KBM-7 (cell line): ENCODE measurements around the gene CDH4.
"Not testable (repeated sequence)": the region's sequence is repeated elsewhere in the genome, so short reads cannot be mapped to it uniquely, and the experiment has no call there.

Experiments used
- DNase-seq: peaks from one replicate; pipeline ENCODE4 v3.0.0-alpha.2; 2015
- in situ Hi-C: fragments of 300-500 bp; cut with MboI; formaldehyde crosslinking; loops from 2 replicates; pipeline ENCODE4 v1.14.3; 2020; ENCODE audit warnings: low sequenced_read_pairs, low pct_unique_long_range_greater_than_20kb, mixed read lengths

CDH4 gene

GRCh38 chr20:61252601-61253263 is 671 bp downstream of the CDH4 start:
- in situ Hi-C loops, result no loop called here
- DNase-seq, result peak; percentile 5

GRCh38 chr20:61253264-61253639 is 1.2 kb downstream of the CDH4 start:
- in situ Hi-C loops, result no loop called here

GRCh38 chr20:61253640-61254511 is 1.8 kb downstream of the CDH4 start:
- in situ Hi-C loops, result no loop called here
- DNase-seq, result no peak

More at GRCh38 chr20:61253264-61253639, 1.2 kb downstream of the CDH4 start:
- DNase-seq, result peak; percentile 24

GRCh38 chr20:61254881-61255626 is 3.0 kb downstream of the CDH4 start:
- in situ Hi-C loops, result no loop called here
- DNase-seq, result no peak

- in situ Hi-C loops, result no loop called here
- DNase-seq, result no peak
These were observed 4.3 kb downstream of the CDH4 start for GRCh38 chr20:61256365-61256764.

DNA sequence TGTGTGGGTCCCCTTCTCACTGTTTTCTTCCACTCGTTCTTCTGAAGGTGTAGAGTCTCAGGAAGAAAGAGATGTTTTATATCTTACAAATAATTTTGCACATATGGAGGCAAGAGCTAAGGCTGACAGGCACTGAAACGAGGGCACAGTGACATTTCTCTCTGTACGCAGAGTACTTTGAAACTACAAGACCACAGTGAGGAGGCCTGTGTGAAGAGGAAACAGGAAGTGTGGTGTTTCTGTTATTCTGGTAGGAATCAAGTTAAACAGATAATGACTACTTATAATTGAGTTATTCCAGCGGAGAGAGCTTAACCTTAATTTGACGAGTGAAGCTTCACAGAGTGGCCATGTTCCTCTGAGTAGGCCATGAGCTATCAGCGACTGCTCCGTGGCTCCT is 4.8 kb downstream of the CDH4 start:
- in situ Hi-C loops, result no loop called here
- no peak for DNase-seq

DNA sequence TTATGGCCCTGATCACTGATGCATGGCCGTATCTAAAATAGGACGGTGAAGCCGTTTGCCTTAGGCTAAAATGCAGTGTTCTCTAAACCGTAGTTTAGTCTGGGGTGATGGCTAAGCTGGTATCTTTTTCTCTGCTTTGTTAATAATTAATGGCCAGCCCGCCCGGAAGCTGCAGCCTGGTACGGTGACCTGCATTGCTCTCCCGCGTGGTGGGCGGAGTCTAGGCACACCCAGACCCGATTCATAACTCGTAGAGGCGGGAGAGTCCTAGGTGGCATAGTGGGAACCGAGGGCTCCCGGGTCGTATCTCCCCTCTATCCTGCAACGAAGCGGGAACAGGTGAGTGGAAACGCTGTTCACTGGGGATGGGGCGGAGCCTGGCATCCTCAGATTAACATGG is 5.5 kb downstream of the CDH4 start:
- in situ Hi-C loops, result no loop called here
- DNase-seq, result no peak

DNA sequence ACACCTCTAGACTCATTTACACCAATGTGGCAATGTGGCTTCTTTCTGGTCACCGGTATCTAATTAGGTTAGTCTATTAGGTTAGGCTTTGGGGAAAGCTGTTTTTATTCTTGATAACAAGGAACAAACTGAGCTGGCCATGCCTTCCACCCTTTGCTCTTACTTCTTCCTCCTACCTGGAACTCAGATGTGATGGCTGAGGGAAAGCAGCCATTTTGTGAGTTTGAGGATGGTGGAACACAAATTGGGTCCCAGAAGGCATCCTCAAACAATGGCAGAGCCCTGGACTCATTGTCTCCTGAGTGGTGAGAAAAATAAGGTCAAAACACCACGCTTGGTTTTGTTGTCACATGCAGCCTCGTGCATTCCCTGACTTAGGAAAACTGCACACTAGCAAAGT is 7.7 kb downstream of the CDH4 start:
- in situ Hi-C loops, result no loop called here
- no peak for DNase-seq

DNA sequence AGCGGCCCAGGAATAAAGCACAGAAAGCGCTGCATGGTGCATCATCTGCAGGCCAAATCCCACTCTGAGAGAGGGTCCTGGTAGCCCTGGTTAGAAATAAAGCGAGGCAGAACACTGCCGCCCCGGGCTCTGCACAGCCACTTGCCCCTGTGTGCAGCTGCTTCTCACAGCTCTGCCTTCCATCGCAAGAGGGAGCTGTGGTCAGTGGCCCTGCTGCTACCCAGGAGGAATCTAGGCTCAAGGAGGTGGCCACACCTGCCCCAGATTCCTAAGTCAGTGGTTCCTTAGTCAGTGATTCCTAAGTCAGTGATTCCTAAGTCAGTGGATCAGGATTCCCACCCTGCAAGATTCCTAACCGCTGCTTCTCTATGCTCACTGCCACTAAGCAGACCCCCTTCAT is 8.8 kb downstream of the CDH4 start:
- DNase-seq, result no peak
- in situ Hi-C loops, result no loop called here

DNA sequence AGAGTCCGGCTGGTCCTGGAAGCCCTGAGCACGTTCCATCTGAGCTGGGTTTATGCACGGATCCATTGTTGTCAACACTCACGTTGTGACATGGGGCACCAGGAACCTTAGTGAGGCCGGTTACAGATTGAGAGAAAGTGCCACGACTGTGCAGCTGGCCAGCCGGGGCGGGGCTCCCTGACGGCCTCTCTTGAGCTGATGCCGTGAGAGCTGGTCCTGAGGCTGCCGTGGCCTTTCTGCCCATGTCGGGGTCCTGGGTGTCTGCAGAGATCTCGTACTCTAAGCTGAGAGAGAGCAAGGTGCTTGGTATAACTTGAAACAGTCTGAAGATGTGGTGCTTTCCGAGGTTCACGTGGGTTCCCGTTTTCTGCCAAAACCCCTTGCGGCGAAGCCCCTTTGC is 10.0 kb downstream of the CDH4 start:
- in situ Hi-C loops, result no loop called here
- no peak for DNase-seq

DNA sequence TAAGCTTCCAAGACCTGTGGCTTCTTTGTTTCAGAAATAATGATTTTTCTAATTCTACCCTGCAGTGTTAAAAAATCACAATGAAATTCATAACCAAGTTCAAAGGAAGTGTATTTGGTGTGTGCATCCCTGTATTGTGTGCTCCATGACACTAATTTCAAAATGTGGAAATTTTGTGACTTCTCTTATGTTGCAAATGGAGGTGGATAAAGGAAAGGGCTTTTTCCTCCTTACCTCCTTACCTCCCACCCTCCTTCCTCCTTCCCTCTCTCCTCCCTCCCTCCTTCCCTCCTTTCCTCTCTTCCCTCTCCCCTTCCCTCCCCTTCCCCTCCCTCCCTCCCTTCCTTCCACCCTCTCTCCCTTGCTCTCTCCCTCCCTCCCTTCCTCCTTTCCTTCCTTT is 10.5 kb downstream of the CDH4 start:
- DNase-seq, result no peak
- in situ Hi-C loops, result no loop called here

DNA sequence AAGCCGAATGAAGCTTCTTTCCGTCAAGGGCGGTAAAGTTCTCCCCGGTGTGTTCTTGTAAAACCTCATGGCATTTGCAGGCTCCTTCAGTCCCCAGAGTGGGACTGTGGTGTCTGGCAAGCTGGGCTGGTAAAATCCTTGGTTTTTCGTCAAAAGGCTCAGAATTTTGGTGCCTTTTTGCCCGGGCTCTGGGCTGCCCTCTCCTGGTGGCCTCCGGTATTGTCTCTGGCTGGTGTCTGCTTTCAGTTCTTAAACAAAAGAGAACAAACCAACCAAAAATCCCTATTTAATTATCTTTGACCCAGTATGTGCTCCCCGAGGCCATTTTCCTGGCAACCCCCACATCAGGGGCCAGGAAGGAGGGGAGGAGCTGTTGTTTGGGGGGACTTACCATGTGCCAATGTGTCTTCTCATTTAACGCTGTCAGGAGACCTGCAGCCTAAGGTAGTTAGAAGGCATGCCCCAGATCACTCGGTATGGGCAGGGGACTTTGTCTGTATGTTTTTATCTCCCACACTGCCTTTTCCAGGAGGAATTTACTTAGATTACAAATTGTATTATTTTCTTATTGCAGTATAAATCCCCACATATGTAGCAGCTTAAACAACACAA is 11.1 kb downstream of the CDH4 start:
- DNase-seq, result peak; percentile 52

GRCh38 chr20:61263938-61264337 is 11.9 kb downstream of the CDH4 start:
- no peak for DNase-seq
- in situ Hi-C loops, result no loop called here

More for the DNA sequence above, 11.1 kb downstream of the CDH4 start:
- in situ Hi-C loops, result no loop called here

- DNase-seq, result no peak
- in situ Hi-C loops, result no loop called here
These were observed 15.2 kb downstream of the CDH4 start for GRCh38 chr20:61267241-61267640.

DNA sequence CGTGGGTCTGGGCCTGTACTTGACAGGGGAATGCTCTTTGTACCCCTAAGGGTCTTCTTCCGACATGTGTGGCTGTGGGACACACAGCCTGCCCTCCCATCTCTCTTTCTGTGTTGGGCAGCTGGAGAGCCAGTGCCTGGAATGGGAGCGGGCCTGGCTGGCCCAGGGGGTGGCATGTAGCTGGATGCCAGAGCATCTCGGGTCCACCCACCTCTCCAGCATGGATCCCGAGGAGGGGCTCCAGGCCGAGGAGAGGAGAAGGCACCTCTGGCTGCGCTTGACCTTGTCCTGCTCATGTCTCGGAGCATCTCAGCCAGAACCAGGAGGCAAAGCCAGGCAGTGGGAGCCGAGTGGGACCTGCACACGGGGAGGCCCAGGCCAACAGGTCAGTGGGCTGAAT is 16.0 kb downstream of the CDH4 start:
- DNase-seq, result no peak
- in situ Hi-C loops, result no loop called here

DNA sequence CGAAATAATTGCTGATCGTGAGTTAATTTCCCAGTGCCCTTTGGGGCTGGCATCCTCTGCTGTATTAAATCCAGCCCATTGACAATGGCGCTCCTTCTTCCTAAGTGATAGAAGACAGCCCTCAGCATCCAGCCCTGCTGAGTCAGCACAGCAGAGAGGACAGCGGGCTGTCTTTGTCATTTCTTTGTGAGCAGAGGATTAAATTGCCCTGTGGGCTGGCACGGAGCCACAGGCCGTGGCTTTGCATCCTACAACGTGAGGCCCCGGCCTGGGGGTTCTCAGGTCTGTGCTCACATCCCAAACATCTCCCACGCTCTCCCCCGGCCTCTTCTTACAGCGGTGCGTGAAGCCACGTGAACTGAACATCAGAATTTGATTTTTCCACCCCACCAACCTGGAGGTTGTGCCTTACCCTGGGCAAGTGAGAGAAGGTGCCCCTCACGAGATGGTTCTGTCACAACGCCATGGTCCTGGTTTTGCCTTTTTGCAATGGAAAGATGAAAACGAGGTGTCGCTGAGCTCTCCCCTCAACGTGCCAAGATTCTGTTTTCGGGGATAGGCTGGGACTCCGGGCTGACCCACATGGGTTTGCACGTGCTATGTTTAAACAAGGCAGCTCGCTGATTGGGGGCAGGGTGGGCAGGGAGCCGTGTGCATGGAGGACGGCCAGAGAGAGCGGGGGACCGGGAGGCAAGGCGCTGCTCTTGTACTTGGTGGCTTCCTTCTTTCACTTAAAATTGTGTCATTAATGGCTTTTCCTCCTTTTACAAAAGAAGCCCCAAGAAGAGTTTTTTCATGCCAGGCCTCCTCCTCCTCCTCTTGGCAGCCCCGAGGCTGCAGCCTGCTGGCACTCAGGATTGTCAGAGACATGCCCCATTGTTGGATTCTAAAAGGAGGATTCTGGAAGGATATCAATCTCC is 19.5 kb downstream of the CDH4 start:
- DNase-seq, result no peak

DNA sequence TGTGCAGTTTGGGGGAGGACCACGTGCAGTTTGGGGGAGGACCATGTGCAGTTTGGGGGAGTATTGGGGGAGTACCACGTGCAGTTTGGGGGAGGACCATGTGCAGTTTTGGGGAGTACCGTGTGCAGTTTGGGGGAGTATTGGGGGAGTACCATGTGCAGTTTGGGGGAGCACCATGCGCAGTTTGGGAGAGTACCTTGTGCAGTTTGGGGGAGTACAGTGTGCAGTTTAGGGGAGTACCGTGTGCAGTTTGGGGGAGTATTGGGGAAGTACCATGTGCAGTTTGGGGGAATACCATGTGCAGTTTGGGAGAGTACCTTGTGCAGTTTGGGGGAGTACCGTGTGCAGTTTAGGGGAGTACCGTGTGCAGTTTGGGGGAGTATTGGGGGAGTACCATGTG is 21.0 kb downstream of the CDH4 start:
- in situ Hi-C loops, DNase-seq: not testable (repeated sequence)

More for the DNA sequence above, 19.5 kb downstream of the CDH4 start:
- in situ Hi-C loops, result no loop called here

- in situ Hi-C loops, DNase-seq: not testable (repeated sequence)
These were observed 21.6 kb downstream of the CDH4 start for GRCh38 chr20:61273666-61274065.

GRCh38 chr20:61274326-61274725 is 22.3 kb downstream of the CDH4 start:
- DNase-seq, result no peak
- in situ Hi-C loops, result no loop called here
